Loucy (cell line): Measurements from ENCODE around the gene CCDC134.

Experiments used
- EZH2phosphoT487 ChIP-seq: fragments of 200-600 bp; IDR thresholded peaks from 2 replicates; pipeline ENCODE4 v1.6.1; 2018; ENCODE audit warnings: antibody characterized with exemption, mild to moderate bottlenecking, moderate library complexity, borderline replicate concordance
- TF ChIP-seq, protein P1 (sequence below): fragments of 200-600 bp; sonication (generic); conservative IDR thresholded peaks from 2 replicates; pipeline ENCODE4 v1.5.1; 2014; ENCODE audit warnings: mild to moderate bottlenecking, antibody characterized with exemption, low read length

DNA sequence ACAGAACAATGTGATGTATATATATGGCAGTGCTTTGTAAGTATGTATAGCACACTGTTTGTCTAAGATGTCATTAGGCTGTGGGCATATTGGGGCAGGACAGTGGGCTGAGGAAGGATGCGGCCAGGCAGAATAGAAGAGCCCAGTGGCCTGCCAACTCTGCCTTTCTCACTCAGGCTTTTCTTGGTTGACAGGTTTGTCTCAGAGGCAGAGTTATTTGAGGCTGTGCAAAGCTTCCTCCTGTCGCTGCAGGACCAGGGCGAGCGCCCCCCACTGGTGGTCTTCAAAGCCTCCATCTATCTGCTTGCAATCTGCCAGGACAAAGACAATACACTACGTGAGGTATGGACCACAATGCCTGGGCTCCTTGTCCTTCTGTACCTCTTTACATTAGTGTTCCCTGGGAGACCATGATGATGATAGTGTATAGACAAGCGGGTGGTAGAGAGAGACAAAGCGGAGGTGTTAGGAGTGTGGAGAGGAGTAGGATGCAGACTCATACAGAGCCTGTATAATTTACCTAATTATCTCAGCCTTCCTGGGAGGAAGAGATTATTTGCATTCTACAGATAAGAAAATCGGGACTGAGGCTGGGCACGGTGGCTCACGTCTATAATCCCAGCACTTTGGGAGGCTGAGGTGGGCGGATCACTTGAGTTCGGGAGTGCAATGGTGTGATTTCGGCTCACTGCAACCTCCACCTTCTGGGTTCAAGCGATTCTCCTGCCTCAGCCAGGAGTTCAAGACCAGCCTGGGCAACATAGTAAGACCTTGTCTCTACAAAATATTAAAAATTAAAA lies 37.3 kb upstream of the CCDC134 start:
- TF ChIP-seq, protein P1, sequence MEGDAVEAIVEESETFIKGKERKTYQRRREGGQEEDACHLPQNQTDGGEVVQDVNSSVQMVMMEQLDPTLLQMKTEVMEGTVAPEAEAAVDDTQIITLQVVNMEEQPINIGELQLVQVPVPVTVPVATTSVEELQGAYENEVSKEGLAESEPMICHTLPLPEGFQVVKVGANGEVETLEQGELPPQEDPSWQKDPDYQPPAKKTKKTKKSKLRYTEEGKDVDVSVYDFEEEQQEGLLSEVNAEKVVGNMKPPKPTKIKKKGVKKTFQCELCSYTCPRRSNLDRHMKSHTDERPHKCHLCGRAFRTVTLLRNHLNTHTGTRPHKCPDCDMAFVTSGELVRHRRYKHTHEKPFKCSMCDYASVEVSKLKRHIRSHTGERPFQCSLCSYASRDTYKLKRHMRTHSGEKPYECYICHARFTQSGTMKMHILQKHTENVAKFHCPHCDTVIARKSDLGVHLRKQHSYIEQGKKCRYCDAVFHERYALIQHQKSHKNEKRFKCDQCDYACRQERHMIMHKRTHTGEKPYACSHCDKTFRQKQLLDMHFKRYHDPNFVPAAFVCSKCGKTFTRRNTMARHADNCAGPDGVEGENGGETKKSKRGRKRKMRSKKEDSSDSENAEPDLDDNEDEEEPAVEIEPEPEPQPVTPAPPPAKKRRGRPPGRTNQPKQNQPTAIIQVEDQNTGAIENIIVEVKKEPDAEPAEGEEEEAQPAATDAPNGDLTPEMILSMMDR, result peak; percentile 93
- no peak for TF ChIP-seq EZH2phosphoT487
